Measurements from ENCODE around the gene EEPD1. TPM values are rescaled to one million over a fixed set of nuclear protein-coding genes. Genes with fewer than 3 reads are reported as not detected.

The EEPD1 gene
- total RNA-seq, 2 experiments from 2014 or later, result 1.4 to 3.3 TPM

- CTCF ChIA-PET, result interaction anchor here (1.1 to 2.0 kb wide), 2 partner anchors 9 to 11 kb away, joined by 4 to 6 read pairs; no protein-coding TSS in a partner anchor
- no peak for ATAC-seq
Observed at GRCh38 chr7:36277249-36277542, 124.1 kb downstream of the EEPD1 start.

GRCh38 chr7:36278069-36278619 lies 125.1 kb downstream of the EEPD1 start:
- no peaks in the 10 kb centered on the region for H3K36me3 Mint-ChIP-seq
- CTCF ChIA-PET, result interaction anchor here (1.1 to 2.0 kb wide), 3 partner anchors 8 to 43 kb away, joined by 4 to 6 read pairs (median 5); no protein-coding TSS in a partner anchor
- no peak overlapping the region for H3K4me3 Mint-ChIP-seq
- ATAC-seq (no peak), DNase-seq (peak; percentile 18)
- peaks cover 40% of the 10 kb centered on the region for H3K4me1 Mint-ChIP-seq
- peaks cover 19% of the 10 kb centered on the region for H3K27me3 Mint-ChIP-seq
- H3K27ac Mint-ChIP-seq, result no peak overlapping the region
- no peaks in the 10 kb centered on the region for H3K9me3 Mint-ChIP-seq (ENCODE audit: low read depth)

More at GRCh38 chr7:36277249-36277542, 124.1 kb downstream of the EEPD1 start:
- Mint-ChIP-seq H3K27ac (no peak overlapping the region), H3K27me3 (peaks cover 19% of the 10 kb centered on the region), H3K9me3 (ENCODE audit: low read depth) (no peaks in the 10 kb centered on the region), H3K36me3 (no peaks in the 10 kb centered on the region), H3K4me3 (no peak overlapping the region), H3K4me1 (peaks cover 35% of the 10 kb centered on the region)
- DNase-seq, result peak; percentile 12

- H3K4me1 Mint-ChIP-seq, result peaks cover 46% of the 10 kb centered on the region
- ATAC-seq (no peak), DNase-seq (peak; percentile 22)
- H3K27ac Mint-ChIP-seq, result no peak overlapping the region
- CTCF ChIA-PET, result interaction anchor here (2.0 kb wide), 1 partner anchor 42 kb away, joined by 5 read pairs; no protein-coding TSS in a partner anchor
- no peaks in the 10 kb centered on the region for H3K36me3 Mint-ChIP-seq
- no peak overlapping the region for H3K4me3 Mint-ChIP-seq
- peaks cover 19% of the 10 kb centered on the region for H3K27me3 Mint-ChIP-seq
- H3K9me3 Mint-ChIP-seq (ENCODE audit: low read depth), result no peaks in the 10 kb centered on the region
Observed at GRCh38 chr7:36278620-36279172, 125.6 kb downstream of the EEPD1 start.

GRCh38 chr7:36279200-36279925 lies 126.3 kb downstream of the EEPD1 start:
- no peaks in the 10 kb centered on the region for H3K36me3 Mint-ChIP-seq
- DNase-seq (peak; percentile 43), ATAC-seq (peak; percentile 52)
- CTCF ChIA-PET, result interaction anchor here (1.2 to 2.0 kb wide), 2 partner anchors 10 to 42 kb away, joined by 3 to 5 read pairs; no protein-coding TSS in a partner anchor
- H3K4me3 Mint-ChIP-seq, result no peak overlapping the region
- H3K27ac Mint-ChIP-seq, result no peak overlapping the region
- peaks cover 53% of the 10 kb centered on the region for H3K4me1 Mint-ChIP-seq
- H3K9me3 Mint-ChIP-seq (ENCODE audit: low read depth), result no peaks in the 10 kb centered on the region
- H3K27me3 Mint-ChIP-seq, result peaks cover 19% of the 10 kb centered on the region

GRCh38 chr7:36279926-36280315 lies 126.9 kb downstream of the EEPD1 start:
- peaks cover 58% of the 10 kb centered on the region for H3K4me1 Mint-ChIP-seq

GRCh38 chr7:36280840-36281812 lies 128.1 kb downstream of the EEPD1 start:
- Mint-ChIP-seq H3K36me3 (no peaks in the 10 kb centered on the region), H3K27me3 (peaks cover 19% of the 10 kb centered on the region), H3K9me3 (ENCODE audit: low read depth) (no peaks in the 10 kb centered on the region), H3K27ac (no peak overlapping the region), H3K4me1 (peaks cover 63% of the 10 kb centered on the region), H3K4me3 (no peak overlapping the region)
- CTCF ChIA-PET, result interaction anchor here (0.9 to 1.2 kb wide), 5 partner anchors 9 to 657 kb away, joined by 3 to 4 read pairs (median 3); no protein-coding TSS in a partner anchor
- ATAC-seq (peak; percentile 56), DNase-seq (peak; percentile 52)

More at GRCh38 chr7:36279926-36280315, 126.9 kb downstream of the EEPD1 start:
- no peaks in the 10 kb centered on the region for H3K36me3 Mint-ChIP-seq
- H3K27ac Mint-ChIP-seq, result no peak overlapping the region
- CTCF ChIA-PET, result interaction anchor here (1.2 kb wide), 1 partner anchor 11 kb away, joined by 3 read pairs; no protein-coding TSS in a partner anchor
- H3K9me3 Mint-ChIP-seq (ENCODE audit: low read depth), result no peaks in the 10 kb centered on the region
- DNase-seq (peak; percentile 35), ATAC-seq (no peak)
- H3K27me3 Mint-ChIP-seq, result peaks cover 19% of the 10 kb centered on the region
- H3K4me3 Mint-ChIP-seq, result no peak overlapping the region

- CTCF ChIA-PET, result interaction anchor here (1.0 kb wide), 2 partner anchors 10 to 365 kb away, joined by 3 to 4 read pairs; no protein-coding TSS in a partner anchor
- Mint-ChIP-seq H3K27ac (no peak overlapping the region), H3K4me3 (no peak overlapping the region), H3K9me3 (ENCODE audit: low read depth) (no peaks in the 10 kb centered on the region), H3K4me1 (peaks cover 69% of the 10 kb centered on the region), H3K36me3 (peaks cover 1% of the 10 kb centered on the region), H3K27me3 (peaks cover 19% of the 10 kb centered on the region)
- DNase-seq (no peak), ATAC-seq (no peak)
Observed at GRCh38 chr7:36281945-36282717, 129.1 kb downstream of the EEPD1 start.

GRCh38 chr7:36283181-36283580 lies 130.1 kb downstream of the EEPD1 start:
- ATAC-seq (no peak), DNase-seq (no peak)
- H3K4me1 Mint-ChIP-seq, result peaks cover 79% of the 10 kb centered on the region
- peaks cover 17% of the 10 kb centered on the region for H3K27me3 Mint-ChIP-seq
- CTCF ChIA-PET, result no interaction called here
- H3K4me3 Mint-ChIP-seq, result no peak overlapping the region
- H3K36me3 Mint-ChIP-seq, result peaks cover 1% of the 10 kb centered on the region
- H3K27ac Mint-ChIP-seq, result peak overlapping the region; percentile 22
- H3K9me3 Mint-ChIP-seq (ENCODE audit: low read depth), result no peaks in the 10 kb centered on the region

- H3K27ac Mint-ChIP-seq, result peak overlapping the region; percentile 14
- peaks cover 82% of the 10 kb centered on the region for H3K4me1 Mint-ChIP-seq
- ATAC-seq (no peak), DNase-seq (peak; percentile 62)
- peaks cover 1% of the 10 kb centered on the region for H3K36me3 Mint-ChIP-seq
- no peaks in the 10 kb centered on the region for H3K9me3 Mint-ChIP-seq (ENCODE audit: low read depth)
- CTCF ChIA-PET, result no interaction called here
- H3K4me3 Mint-ChIP-seq, result no peak overlapping the region
- peaks cover 17% of the 10 kb centered on the region for H3K27me3 Mint-ChIP-seq
Observed at GRCh38 chr7:36283711-36284130, 130.7 kb downstream of the EEPD1 start.

- Mint-ChIP-seq H3K4me1 (peaks cover 78% of the 10 kb centered on the region), H3K4me3 (no peak overlapping the region), H3K27me3 (peaks cover 17% of the 10 kb centered on the region), H3K9me3 (ENCODE audit: low read depth) (no peaks in the 10 kb centered on the region), H3K36me3 (peaks cover 1% of the 10 kb centered on the region), H3K27ac (peak overlapping the region; percentile 38)
- ATAC-seq, result no peak
- no peak for DNase-seq
- CTCF ChIA-PET, result interaction anchor here (1.0 to 7.8 kb wide), 3 partner anchors 36 to 309 kb away, joined by 3 to 57 read pairs (median 3); no protein-coding TSS in a partner anchor
Observed at GRCh38 chr7:36284456-36285090, 131.5 kb downstream of the EEPD1 start.

GRCh38 chr7:36285276-36285675 lies 132.2 kb downstream of the EEPD1 start:
- CTCF ChIA-PET, result interaction anchor here (1.0 to 7.8 kb wide), 4 partner anchors 8 to 309 kb away, joined by 3 to 57 read pairs (median 4); no protein-coding TSS in a partner anchor
- Mint-ChIP-seq H3K4me1 (peaks cover 74% of the 10 kb centered on the region), H3K4me3 (no peak overlapping the region), H3K27ac (no peak overlapping the region), H3K27me3 (peaks cover 10% of the 10 kb centered on the region), H3K9me3 (ENCODE audit: low read depth) (no peaks in the 10 kb centered on the region), H3K36me3 (peaks cover 1% of the 10 kb centered on the region)
- DNase-seq (no peak), ATAC-seq (no peak)

Data from activated CD8-positive, alpha-beta memory T cell treated with anti-CD3 and anti-CD28 coated beads, Interleukin-2, amount 10 ng/mL, durations not matched to agents 7 days and 5 days (primary cell).